HG02943 (cell line): Measurements from ENCODE around the gene FHIP2A.
"Not testable (repeated sequence)": the region's sequence is repeated elsewhere in the genome, so short reads cannot be mapped to it uniquely, and the experiment has no call there.

Source experiments
- ATAC-seq: cut with Tn5 transposase; IDR thresholded peaks from one replicate; pipeline ENCODE4 v1.9.1; 2021; ENCODE audit warnings: mild to moderate bottlenecking, low read depth, moderate library complexity; ENCODE audit not compliant: unreplicated experiment

Gene FHIP2A, protein sequence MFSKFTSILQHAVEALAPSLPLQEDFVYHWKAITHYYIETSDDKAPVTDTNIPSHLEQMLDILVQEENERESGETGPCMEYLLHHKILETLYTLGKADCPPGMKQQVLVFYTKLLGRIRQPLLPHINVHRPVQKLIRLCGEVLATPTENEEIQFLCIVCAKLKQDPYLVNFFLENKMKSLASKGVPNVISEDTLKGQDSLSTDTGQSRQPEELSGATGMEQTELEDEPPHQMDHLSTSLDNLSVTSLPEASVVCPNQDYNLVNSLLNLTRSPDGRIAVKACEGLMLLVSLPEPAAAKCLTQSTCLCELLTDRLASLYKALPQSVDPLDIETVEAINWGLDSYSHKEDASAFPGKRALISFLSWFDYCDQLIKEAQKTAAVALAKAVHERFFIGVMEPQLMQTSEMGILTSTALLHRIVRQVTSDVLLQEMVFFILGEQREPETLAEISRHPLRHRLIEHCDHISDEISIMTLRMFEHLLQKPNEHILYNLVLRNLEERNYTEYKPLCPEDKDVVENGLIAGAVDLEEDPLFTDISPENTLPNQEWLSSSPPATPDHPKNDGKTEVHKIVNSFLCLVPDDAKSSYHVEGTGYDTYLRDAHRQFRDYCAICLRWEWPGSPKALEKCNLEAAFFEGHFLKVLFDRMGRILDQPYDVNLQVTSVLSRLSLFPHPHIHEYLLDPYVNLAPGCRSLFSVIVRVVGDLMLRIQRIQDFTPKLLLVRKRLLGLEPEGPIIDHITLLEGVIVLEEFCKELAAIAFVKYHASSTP

DNA sequence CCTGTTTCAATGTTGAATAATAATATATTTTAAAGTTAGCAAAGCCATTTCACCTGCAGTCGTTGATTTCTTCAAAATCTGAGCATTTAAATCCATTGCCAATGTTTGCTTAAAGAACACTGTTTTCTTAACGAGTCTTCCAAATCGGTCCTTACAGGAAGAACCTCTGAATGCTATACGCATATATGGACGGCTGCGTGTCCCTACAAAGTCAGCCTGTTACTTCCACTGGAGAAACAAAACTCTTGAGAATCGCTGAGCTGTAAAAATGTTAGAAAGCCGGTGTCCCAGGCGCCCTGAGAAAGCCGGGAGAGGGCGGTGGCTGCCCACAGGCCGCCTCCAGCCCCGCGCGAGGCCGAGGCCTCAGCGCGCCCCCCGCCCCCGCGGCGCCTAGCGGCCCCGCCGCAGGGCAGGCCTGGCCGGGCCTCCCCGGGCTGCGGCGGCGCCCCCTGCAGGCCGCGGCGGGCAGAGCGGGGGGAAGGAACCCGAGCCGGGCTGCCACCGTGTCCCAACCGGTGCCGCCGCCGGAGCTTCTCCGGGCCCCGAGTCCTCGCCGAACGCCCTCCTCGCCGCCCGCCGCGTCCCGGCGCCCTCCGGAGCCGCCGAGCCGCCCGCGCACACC lies at the start of gene FHIP2A:
Gene FHIP2A (plus strand): TSS at position 488 of the 622 bp plus-strand sequence. CDS start 299 bp downstream, outside the sequence.
- peak; percentile 73 for ATAC-seq

DNA sequence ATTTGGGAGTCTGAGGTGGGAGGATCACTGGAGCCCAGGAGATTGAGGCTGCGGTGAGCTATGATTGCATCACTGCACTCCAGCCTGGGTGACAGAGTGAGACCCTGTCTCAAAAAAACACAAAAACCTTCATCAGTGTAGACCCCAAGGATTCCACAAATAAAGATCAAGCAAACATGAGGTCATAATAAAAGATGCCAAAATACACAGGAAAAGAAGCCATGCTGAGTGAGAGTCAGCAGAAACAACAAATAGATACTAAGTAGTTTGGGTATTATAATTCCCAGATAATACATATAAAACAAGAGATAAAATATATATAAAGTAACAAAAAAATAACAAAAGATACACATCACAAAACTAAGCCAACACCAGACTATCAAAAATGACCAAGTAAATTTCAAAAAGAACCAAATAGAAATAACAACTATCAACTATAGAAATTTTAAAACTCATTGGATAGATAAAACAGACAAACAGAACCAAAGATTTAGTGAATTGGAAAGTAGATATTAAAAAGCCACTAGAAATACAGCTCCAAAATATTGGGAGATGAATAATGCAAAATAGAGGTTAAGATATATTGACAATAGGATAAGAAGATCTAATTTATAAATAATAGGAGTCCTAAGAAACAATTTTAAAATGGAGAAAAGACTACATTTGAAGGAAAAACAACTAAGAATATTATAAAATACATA lies 48.9 kb upstream of the FHIP2A start:
- no peak for ATAC-seq

DNA sequence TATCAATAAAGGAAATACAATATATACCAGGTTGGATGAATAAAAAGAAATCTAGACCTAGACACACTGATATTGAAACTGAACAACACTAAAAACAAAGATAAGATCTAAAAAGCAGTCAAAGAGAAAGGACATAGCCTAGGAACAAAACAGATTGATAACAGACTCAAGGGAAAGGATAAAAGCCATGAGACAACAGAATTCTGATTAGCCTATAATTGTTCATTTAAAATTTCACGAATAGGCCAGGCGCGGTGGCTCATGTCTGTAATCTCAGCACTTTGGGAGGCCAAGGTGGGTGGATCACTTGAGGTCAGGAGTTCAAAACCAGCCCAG lies 48.4 kb upstream of the FHIP2A start:
- ATAC-seq: no peak

DNA sequence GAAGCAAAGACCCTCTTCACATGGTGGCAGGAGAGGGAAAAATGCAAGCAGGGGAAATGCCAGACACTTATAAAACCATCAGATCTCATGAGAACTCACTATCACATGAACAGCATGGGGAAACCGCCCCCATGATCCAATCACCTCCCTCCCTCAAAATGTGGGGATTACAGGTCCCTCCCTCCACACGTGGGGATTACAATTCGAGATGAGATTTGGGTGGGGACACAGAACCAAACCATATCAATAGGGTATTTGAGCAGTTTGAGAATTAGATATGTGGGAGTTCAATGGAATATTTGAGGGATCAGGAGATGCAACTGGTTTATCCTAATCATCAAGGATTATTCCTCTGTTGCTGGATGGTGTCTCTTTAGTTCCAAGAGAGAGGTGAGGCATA lies 46.5 kb upstream of the FHIP2A start:
- not testable (repeated sequence) for ATAC-seq

DNA sequence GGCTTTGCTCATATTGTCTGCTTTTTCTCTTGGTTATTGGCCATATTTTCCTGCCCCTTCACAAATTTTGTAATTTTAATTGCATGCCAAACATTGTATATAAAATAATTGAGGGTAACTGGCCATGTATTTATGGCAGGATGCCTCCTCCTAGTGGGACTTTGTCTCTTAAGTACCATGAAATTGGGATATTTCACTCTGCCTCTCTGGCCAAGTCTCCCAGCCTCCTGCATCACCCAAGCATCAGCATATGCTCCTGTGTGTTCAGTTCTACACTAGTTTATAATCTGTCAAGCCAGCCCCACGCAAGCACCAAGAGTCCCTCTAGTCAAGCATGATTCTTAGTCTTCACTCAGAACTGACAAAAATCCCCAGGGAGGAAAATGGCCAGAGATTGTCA lies 44.2 kb upstream of the FHIP2A start:
- no peak for ATAC-seq

DNA sequence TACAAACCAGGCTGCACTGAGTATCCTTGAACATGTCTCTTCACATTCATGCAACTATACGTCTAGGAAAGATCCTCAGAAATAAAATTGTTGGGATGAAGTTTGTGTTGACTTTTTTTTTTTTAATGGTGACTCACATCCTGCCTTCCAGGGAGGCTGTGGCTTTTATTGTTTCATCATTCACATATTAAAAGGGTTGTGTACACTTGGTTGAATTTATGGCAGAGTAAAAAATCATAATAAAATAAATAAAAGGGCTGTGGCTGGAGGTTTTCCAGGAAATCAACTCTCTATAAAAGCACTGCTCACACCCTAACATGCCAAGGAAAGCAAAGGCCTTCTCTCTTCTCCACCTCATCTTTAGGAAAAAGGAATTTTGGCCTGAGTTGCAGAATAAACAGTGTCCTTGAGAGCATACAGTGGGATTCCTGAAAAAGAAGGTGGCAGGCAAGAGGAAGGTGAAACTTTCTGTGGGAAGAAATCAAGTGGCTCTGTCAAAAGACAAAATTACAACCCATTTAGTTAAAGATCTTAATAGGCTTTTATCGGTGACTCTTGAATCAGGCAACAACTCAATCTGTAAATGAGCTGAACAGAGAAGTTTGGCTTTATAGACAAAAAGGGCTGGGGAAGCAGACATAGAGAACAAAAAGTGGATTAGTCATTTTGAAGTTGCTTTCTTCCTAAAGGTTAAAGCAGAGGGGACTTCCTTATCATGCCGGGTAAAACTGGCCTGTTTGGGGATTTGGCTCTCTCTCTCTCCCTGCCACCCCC lies 41.6 kb upstream of the FHIP2A start:
- ATAC-seq: no peak

DNA sequence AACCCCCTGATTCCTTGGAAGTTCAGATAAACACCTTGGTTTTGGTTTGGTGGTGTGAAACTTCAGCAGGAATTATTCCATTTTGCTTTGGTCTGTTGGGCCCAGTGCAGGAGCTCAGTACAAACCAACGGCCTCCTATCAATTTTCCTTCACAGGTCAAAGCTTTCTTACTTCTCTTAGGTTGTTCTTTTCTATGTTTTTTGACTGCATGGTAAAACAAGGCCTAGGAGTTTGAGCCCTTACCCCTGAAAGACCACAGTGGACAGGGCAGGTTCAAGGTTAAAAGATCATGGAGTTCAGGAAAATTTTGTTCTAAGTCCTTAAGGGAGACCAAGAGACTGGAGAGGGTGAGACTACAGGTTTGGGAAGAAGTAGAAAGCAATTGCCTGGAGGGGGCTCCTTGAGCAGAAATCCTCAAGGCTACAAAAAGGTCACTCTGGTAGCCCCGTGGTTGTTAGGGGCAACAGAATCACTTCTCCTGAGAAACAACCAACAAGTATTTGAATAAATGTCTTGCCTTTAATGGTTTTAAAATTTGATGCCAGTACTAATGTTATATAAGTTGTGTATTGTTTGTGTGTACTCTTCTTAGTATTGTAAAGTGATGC lies 40.9 kb upstream of the FHIP2A start:
- ATAC-seq: no peak

DNA sequence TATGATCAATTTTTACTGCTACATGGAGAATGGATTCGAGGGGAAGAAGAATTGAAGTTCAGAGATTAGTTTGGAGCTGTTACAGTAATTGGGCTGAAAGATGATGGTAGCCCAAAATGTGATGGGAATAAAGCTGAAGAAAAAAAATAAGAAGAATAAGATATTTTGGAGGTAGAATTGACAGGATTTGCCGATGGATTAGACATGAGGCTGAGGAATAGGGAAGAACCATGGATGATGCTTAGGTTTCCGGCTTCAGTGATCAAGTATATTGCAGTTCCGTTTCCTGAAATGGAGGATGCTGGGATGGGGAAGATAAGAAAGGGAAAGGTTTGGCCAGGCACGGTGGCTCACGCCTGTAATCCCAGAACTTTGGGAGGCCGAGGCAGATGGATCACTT lies 38.9 kb upstream of the FHIP2A start:
- ATAC-seq: no peak

DNA sequence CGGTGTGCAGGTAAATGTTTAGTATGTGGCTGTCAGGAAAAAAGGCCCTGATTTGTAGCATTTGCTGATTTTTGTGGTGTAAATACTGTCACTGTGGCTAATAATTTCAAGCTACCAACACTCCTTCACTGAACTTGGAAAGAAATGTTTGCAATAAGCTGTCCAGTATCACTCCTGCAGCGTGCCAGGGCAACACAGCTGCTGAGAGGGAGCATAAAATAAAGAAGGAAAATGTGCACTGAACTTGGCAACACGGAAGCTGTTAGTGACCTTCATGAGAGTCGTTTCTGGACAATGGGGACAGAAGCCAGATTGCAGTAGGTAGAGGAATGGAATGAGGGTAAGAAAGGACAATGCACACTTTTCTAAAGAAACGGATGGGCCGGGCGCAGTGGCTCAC lies 37.9 kb upstream of the FHIP2A start:
- no peak for ATAC-seq

DNA sequence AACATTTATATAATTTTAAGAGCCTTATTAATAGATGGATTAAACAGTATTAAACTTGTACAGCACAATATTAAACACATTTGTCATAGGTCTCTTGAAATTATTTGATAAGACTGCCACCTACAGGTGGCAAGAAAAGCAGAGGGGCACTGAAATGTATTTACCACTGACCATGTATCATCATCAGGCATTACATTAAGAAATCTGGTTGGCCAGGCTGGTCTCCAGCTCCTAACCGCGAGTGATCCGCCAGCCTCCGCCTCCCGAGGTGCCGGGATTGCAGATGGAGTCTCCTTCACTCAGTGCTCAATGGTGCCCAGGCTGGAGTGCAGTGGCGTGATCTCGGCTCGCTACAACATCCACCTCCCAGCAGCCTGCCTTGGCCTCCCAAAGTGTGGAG lies 35.1 kb upstream of the FHIP2A start:
- not testable (repeated sequence) for ATAC-seq

DNA sequence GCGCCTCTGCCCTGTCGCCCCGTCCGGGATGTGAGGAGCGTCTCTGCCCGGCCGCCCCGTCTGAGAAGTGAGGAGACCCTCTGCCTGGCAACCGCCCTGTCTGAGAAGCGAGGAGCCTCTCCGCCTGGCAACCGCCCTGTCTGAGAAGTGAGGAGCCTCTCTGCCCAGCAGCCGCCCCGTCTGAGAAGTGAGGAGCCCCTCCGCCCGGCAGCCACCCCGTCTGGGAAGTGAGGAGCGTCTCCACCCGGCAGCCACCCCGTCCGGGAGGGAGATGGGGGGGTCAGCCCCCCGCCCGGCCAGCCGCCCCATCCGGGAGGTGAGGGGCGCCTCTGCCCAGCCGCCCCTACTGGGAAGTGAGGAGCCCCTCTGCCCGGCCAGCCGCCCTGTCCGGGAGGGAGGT lies 34.4 kb upstream of the FHIP2A start:
- not testable (repeated sequence) for ATAC-seq

DNA sequence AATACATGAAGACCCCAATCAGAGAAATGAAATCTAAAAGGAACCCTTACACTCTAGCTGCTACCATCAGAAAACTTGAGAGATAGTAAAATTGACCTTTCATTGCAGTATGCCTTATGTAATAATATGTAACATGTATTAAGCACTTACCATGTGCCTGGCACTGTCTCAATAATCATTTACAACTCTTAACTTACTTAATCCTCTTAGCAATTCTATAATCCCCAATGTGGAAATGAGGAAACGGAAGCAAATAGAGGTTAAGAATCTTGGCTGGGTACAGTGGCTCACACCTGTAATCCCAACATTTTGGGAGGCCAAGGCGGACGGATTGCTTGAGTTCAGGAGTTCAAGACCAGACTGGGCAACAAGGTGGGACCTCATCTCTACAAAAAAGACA lies 29.8 kb upstream of the FHIP2A start:
- no peak for ATAC-seq

DNA sequence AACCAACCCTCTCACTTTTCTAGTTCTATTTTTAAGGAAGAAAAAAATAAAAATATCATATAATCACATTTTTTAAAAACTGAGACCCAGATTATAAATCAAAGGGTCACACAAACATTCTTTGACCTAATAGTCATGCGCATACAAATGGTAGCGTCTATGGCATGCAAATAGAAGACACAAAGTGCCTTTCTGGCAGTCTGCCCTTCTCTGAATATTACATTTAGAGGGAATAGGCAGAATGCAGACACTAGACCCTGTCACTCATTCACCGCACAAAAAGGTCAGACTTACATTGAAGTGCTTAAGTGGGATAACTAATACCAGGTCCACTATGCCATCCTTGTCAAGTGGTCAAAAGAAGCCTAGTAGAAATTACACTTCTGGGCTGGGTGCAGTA lies 26.5 kb upstream of the FHIP2A start:
- ATAC-seq: no peak

DNA sequence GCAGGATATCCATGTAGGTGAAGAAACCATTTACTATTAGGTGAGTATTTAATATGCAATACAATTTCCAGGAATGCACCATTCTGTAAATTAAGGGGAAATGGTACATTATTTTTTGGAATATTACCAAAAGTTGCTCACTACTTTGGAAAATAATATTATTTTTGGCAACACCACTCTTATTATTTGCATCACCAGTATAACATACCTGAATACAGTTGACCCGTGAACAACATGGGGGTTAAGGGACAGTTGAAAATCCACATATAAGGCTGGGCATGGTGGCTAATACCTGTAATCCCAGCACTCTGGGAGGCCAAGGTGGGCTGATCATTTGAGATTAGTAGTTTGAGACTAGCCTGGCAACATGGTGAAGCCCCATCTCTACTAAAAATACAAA lies 21.2 kb upstream of the FHIP2A start:
- no peak for ATAC-seq

DNA sequence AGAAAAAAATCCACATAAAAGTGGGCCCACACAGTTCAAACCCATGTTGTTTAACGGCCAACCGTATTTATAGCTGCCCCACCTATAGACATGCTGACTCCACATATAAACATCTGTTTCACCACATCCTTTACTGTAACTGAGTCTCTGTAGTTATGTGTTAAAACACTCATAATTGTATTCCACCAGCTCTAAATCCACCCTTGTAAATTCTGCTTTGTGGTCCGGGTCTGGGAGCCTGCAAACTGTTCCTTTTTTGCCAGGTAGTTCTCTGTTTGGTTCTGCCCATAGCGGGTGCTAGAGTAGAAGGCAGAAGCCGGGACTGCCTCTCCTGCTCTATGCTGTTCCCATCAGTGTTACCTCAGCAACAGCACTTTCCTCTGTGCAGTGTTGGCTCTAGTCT lies 20.2 kb upstream of the FHIP2A start:
- no peak for ATAC-seq

DNA sequence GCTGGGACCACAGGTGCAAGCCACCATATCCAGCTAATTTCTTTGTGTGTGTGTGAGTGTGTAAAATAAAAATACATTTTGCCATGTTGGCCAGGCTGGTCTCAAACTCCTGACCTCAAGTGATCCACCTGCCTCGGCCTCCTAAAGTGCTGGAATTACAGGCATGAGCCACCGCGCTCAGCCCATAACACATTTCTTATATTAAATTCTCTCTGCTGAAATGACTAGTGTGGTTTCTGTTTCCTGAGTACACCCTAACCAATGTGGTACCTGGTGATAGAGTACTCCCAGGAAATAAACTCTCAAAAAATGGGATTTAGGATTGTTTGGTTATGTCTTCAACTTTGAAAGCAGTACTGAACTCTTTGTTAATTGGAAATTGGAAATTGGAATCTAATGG lies 19.4 kb upstream of the FHIP2A start:
- ATAC-seq: no peak

DNA sequence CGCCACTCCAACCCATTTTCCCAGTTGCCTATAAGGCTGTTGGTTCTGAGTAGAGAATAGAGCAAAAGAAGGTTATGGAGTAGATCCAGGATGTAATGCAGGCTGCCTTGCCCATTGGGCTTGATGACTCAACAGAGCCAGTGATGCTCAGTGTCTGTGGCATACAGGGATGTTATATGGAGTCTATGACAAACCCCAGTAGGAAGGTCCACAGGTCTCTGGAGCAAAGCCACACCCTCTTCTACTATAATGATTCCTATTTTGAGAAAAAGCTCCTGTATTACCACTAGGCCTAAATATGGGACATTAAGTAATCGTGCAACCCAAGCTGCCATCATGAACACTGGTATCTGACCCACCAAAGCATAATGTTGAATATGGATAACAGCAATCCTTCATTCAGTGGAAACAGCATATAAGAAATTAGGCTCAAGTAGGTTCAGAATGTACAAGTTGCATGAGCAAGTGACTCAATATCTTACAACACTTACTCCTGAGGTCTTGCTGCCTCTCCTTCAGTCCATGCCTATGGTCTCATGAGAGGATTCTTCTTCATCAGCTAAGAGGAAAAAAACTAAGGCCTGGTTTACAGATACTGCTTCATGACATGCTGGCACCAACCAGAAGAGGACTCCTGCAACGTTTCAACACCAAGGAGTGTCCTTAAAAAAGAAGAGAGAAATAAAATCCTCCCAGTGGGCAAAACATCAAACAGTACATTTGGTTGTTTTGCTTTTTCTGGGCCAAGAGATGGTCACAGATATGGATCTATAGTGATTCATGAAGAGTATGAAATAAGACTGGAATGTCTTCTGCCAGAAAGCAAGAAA lies 14.8 kb upstream of the FHIP2A start:
- no peak for ATAC-seq

DNA sequence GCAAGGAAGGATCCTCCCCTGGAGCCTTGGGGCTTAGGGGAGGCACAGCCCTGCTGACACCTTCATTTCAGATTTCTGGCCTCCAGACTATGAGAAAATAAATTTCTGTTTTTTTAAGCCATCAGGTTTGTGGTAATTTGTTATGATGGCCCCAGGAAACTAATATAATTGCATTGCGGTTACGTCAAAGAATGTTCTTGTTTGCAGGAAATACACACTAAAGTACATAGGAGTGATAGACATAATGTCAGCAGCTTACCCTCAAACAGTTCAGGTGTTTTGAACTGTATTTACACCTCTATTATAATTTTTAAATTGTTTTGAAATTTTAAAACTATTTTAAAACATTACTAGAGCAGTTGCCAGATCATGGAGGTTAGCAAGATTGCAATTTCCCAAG lies 12.6 kb upstream of the FHIP2A start:
- no peak for ATAC-seq

DNA sequence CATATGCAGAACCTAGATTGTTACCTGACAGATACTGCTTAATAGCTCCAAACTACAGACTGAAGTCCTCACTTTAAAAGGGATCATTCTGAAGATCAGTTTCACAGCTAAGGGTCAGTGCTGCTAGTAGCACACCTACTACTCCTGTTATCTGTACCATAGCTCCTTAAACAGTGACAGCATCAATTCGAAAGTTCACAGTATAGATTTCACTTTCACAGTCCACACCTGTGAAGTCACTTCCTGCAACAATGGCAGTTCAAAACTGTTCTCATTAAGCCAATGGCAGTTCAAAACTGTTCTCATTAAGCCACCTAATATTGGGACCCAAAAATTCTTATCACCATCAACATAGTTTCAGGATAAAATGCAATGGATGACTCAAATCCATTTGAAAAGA lies 10.7 kb upstream of the FHIP2A start:
- ATAC-seq: peak; percentile 100
